BJ (cell line): ENCODE measurements around the gene CHI3L1. TPM values are rescaled to one million over a fixed set of nuclear protein-coding genes. Genes with fewer than 3 reads are reported as not detected.

Source experiments
- CTCF ChIA-PET: fragments of 350-600 bp; formaldehyde crosslinking; extraction: SDS; loops from one replicate; lab custom pipeline; 2021; ENCODE audit warnings: antibody characterized with exemption, inconsistent platforms; lab: Yijun Ruan, JAX
- POLR2A ChIA-PET: fragments of 300-600 bp; sonication (Branson Sonifier 250); formaldehyde crosslinking; extraction: SDS; loops from one replicate; lab custom pipeline; 2021; ENCODE audit warnings: antibody characterized with exemption; lab: Charles Lee
- DNase-seq: peaks from one replicate; pipeline ENCODE4 v3.0.0-alpha.2; 2011; ENCODE audit warnings: low read depth
- H3K27me3 ChIP-seq: 2 replicates; pipeline ENCODE4 v1.6.0; 2011; ENCODE audit warnings: low read length; ENCODE audit not compliant: control insufficient read depth, insufficient read depth
- H3K36me3 ChIP-seq: 2 replicates; pipeline ENCODE4 v1.5.1; 2011; ENCODE audit warnings: low read length; ENCODE audit not compliant: control insufficient read depth, insufficient read depth
- H3K4me3 ChIP-seq: 2 replicates; pipeline ENCODE4 v1.5.1; 2011; ENCODE audit warnings: low read depth, mild to moderate bottlenecking, control low read depth, low read length
- polyA plus RNA-seq: library from polyadenylated mRNA; depleted of rRNA; stranded (reverse); fragments of >200 nt; gene quantifications from 2 replicates; pipeline ENCODE4 v1.2.3, GENCODE V29; 2011
- TF ChIP-seq, protein P1 (sequence below): IDR thresholded peaks from 2 replicates; pipeline ENCODE4 v1.5.1; 2011; ENCODE audit warnings: low read depth, mild to moderate bottlenecking, control low read depth, inconsistent platforms, low read length, moderate library complexity; ENCODE audit not compliant: insufficient read depth

Gene CHI3L1
- polyA plus RNA-seq, 1 experiment: 0.20 TPM

DNA sequence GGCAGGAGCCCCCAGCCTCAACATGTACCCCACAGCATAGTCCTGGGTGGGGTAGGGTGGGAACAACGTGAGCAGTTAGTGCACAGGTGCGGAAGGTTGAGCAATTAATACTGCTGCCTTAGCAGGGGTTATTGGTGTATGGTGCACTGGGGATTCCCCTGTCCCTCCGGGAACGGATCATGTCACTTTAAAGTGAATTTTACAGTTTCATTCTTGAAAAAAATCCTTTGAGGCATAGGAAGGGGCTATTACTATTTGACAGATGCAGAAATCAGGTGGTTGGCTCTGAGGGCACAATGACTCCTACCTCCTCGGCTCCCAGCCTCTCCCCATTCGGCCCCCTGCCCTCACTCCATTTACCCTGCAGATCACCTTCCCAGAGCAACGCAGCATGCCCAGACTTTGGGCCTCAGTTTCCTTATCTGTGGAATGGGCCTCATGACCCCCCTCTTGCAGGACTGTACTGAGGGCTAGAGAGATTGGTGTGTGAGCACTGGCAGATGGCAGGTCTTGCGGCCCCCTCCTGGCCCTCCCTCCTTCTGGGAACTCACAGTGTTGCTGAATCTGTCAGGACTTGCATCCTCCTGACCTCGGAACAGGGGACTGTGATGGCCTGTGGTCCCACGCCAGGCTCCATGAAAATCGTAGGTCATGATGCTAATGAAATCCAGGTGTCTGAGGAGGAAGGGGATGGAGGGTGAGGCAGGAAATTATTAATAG, 5.7 kb downstream of the CHI3L1 start:
- Histone ChIP-seq H3K4me3 (no peak overlapping the region), H3K36me3 (no peaks in the 10 kb centered on the region), H3K27me3 (peaks cover 1% of the 10 kb centered on the region; the same call in 1 of the 2 replicates)
- ChIA-PET POLR2A (no interaction called here), CTCF (interaction anchor here (0.9 to 9.3 kb wide), 4 partner anchors 8 to 86 kb away, joined by 3 to 60 read pairs (median 4); no protein-coding TSS in a partner anchor)
- TF ChIP-seq, protein P1, sequence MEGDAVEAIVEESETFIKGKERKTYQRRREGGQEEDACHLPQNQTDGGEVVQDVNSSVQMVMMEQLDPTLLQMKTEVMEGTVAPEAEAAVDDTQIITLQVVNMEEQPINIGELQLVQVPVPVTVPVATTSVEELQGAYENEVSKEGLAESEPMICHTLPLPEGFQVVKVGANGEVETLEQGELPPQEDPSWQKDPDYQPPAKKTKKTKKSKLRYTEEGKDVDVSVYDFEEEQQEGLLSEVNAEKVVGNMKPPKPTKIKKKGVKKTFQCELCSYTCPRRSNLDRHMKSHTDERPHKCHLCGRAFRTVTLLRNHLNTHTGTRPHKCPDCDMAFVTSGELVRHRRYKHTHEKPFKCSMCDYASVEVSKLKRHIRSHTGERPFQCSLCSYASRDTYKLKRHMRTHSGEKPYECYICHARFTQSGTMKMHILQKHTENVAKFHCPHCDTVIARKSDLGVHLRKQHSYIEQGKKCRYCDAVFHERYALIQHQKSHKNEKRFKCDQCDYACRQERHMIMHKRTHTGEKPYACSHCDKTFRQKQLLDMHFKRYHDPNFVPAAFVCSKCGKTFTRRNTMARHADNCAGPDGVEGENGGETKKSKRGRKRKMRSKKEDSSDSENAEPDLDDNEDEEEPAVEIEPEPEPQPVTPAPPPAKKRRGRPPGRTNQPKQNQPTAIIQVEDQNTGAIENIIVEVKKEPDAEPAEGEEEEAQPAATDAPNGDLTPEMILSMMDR: no peak
- DNase-seq: no peak

DNA sequence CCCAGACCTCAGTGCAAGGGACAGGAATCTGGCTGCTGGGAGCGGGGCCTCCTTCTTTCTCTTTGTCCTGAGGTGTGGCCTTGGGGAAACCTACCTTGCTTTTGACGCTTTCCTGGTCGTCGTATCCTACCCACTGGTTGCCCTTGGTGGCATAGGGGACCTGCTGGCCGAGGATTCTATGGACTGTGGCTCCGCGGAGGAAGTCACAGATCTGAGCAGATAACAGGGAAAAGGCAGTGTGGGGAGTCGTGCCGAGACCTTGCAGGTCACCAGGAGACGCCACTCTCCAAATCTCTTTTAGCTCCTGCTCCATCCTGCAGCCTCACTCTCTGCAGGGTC, 6.9 kb downstream of the CHI3L1 start:
- ChIA-PET CTCF (interaction anchor here (1.1 to 2.0 kb wide), 3 partner anchors 9 to 54 kb away, joined by 3 to 5 read pairs (median 3); no protein-coding TSS in a partner anchor), POLR2A (no interaction called here)
- no peaks in the 10 kb centered on the region for H3K36me3 ChIP-seq
- TF ChIP-seq, protein P1: no peak
- no peak for DNase-seq
- no peak overlapping the region for H3K4me3 ChIP-seq
- peaks cover 1% of the 10 kb centered on the region; the same call in 1 of the 2 replicates for H3K27me3 ChIP-seq

DNA sequence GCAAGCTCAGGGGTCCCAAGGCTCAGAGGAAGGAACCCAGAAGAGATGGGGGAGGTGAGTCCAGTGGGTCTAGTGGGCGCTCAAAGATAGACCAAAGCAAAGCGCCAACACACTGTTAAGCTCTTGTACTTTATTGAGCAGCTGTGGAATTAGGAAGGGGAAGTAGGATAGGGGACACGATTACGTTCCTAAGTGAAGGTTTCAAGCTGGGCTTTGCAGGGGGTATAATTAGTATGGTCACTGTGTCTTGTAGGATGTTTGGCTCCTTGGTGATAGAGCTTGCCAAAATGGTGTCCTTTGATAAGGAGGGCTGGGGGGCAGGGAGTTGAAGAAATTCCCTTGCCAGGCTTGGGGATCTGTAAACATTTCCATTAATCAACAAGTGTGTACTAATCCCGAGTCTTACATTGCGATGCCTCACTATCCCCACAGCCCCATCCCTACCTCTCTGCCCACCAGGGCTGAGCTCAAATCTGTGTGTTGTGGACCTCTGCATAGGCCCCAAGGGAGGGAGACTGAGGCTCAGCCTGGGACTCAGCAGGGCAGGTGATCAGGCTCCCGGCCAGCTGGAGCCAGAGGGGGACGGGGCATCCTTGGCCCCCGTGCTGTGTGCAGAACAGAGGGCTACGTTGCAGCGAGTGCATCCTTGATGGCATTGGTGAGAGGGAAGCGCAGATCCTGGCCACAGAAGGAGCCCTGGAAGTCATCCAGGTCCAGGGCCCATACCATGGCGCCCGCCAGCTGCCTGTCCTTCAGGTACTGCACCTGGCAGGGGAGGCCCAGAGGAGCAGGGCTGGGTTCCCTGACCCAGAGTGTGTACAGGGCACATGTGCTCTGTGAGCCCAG, 7.5 kb downstream of the CHI3L1 start:
- TF ChIP-seq, protein P1: no peak
- POLR2A ChIA-PET: no interaction called here
- CTCF ChIA-PET: interaction anchor here (1.4 to 11.7 kb wide), 5 partner anchors 9 to 140 kb away, joined by 3 to 146 read pairs (median 5); no protein-coding TSS in a partner anchor
- Histone ChIP-seq H3K36me3 (no peaks in the 10 kb centered on the region), H3K4me3 (no peak overlapping the region), H3K27me3 (peaks cover 1% of the 10 kb centered on the region; the same call in 1 of the 2 replicates)
- DNase-seq: no peak

DNA sequence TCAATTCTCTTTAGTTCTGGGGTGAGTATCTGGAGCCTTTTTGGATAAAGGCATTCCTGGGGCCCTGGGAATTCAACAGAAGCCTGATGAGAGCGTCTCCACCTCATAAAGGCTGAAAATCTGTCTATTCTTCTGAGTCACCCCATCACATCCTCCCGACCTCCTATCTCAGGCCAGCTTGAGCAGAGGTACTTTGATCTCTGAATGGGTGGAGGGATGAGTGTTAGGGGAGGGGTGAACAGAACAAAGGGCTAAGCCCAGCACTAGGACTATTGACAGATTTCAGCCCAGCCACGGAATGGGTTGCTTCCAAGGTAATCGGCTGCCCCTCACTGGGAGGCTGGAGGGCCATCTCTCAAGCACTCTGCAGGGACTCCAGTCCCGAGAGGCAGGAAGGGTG, 8.4 kb downstream of the CHI3L1 start:
- H3K4me3 ChIP-seq: no peak overlapping the region
- POLR2A ChIA-PET: no interaction called here
- no peaks in the 10 kb centered on the region for H3K27me3 ChIP-seq
- TF ChIP-seq, protein P1: no peak
- no peak for DNase-seq
- H3K36me3 ChIP-seq: no peaks in the 10 kb centered on the region
- CTCF ChIA-PET: interaction anchor here (1.4 to 11.7 kb wide), 5 partner anchors 10 to 139 kb away, joined by 3 to 146 read pairs (median 5); no protein-coding TSS in a partner anchor
